KOPT-K1 (cell line): Measurements from ENCODE around the gene GGA2.
"Not testable (repeated sequence)": the region's sequence is repeated elsewhere in the genome, so short reads cannot be mapped to it uniquely, and the experiment has no call there.

Experiments used
- H3K27ac ChIP-seq: fragments of 200-600 bp; sonication (generic); 2 replicates; pipeline ENCODE4 v1.5.1; 2016; ENCODE audit warnings: antibody characterized with exemption, mild to moderate bottlenecking, low read depth, low read length; ENCODE audit not compliant: poor library complexity, severe bottlenecking
- H3K36me3 ChIP-seq: fragments of 200-600 bp; sonication (generic); 2 replicates; pipeline ENCODE4 v1.5.1; 2017; ENCODE audit warnings: antibody characterized with exemption, mild to moderate bottlenecking, low read length, moderate library complexity; ENCODE audit not compliant: insufficient read depth
- H3K9me3 ChIP-seq: fragments of 200-600 bp; sonication (generic); 2 replicates; pipeline ENCODE4 v1.5.1; 2017; ENCODE audit warnings: antibody characterized with exemption, low read length, mild to moderate bottlenecking; ENCODE audit not compliant: insufficient read depth, poor library complexity, severe bottlenecking

The GGA2 gene

GRCh38 chr16:23480257-23480656 lies 30.0 kb downstream of the GGA2 start:
- H3K27ac ChIP-seq, result no peak overlapping the region
- peaks cover 46% of the 10 kb centered on the region; the same call in 1 of the 2 replicates for H3K36me3 ChIP-seq
- no peaks in the 10 kb centered on the region for H3K9me3 ChIP-seq

- no peak overlapping the region for H3K27ac ChIP-seq
- peaks cover 37% of the 10 kb centered on the region; the same call in 1 of the 2 replicates for H3K36me3 ChIP-seq
- H3K9me3 ChIP-seq, result no peaks in the 10 kb centered on the region
Observed at GRCh38 chr16:23479138-23479537, 31.2 kb downstream of the GGA2 start.

- Histone ChIP-seq H3K27ac (no peak overlapping the region), H3K36me3 (peaks cover 37% of the 10 kb centered on the region; the same call in 1 of the 2 replicates), H3K9me3 (no peaks in the 10 kb centered on the region)
Observed at GRCh38 chr16:23478566-23478965, 31.7 kb downstream of the GGA2 start.

- Histone ChIP-seq H3K9me3 (no peaks in the 10 kb centered on the region), H3K27ac (no peak overlapping the region), H3K36me3 (peaks cover 28% of the 10 kb centered on the region; the same call in 1 of the 2 replicates)
Observed at GRCh38 chr16:23476289-23476688, 34.0 kb downstream of the GGA2 start.

- H3K36me3 ChIP-seq, result peaks cover 19% of the 10 kb centered on the region
- no peak overlapping the region for H3K27ac ChIP-seq
- no peaks in the 10 kb centered on the region for H3K9me3 ChIP-seq
Observed at GRCh38 chr16:23469814-23470213, 40.5 kb downstream of the GGA2 start.

GRCh38 chr16:23466162-23466885 lies 44.0 kb downstream of the GGA2 start:
- peaks cover 19% of the 10 kb centered on the region for H3K36me3 ChIP-seq
- no peaks in the 10 kb centered on the region for H3K9me3 ChIP-seq
- H3K27ac ChIP-seq, result no peak overlapping the region

- Histone ChIP-seq H3K27ac (no peak overlapping the region), H3K9me3 (no peaks in the 10 kb centered on the region), H3K36me3 (peaks cover 19% of the 10 kb centered on the region)
Observed at GRCh38 chr16:23465179-23465578, 45.1 kb downstream of the GGA2 start.

- no peak overlapping the region for H3K27ac ChIP-seq
- no peaks in the 10 kb centered on the region for H3K9me3 ChIP-seq
- peaks cover 15% of the 10 kb centered on the region for H3K36me3 ChIP-seq
Observed at GRCh38 chr16:23464196-23464595, 46.1 kb downstream of the GGA2 start.

- not testable (repeated sequence) for H3K36me3 ChIP-seq, H3K27ac ChIP-seq, H3K9me3 ChIP-seq
Observed at GRCh38 chr16:23462994-23463393, 47.3 kb downstream of the GGA2 start.

GRCh38 chr16:23453338-23454052 lies 56.8 kb downstream of the GGA2 start:
- Histone ChIP-seq H3K27ac (peak overlapping the region; percentile 70), H3K9me3 (no peaks in the 10 kb centered on the region), H3K36me3 (no peaks in the 10 kb centered on the region)

GRCh38 chr16:23452572-23453337 lies 57.5 kb downstream of the GGA2 start, which contains the start of gene COG7:
COG7 (minus strand) TSS chr16:23453189; CDS start chr16:23452994, 195 bp downstream.
- Histone ChIP-seq H3K9me3 (no peaks in the 10 kb centered on the region), H3K27ac (peak within 1 kb of the TSS; percentile 70), H3K36me3 (no peaks in the 10 kb centered on the region)

- Histone ChIP-seq H3K27ac (peak overlapping the region; percentile 70), H3K36me3 (no peaks in the 10 kb centered on the region), H3K9me3 (no peaks in the 10 kb centered on the region)
Observed at GRCh38 chr16:23452221-23452571, 58.1 kb downstream of the GGA2 start.

GRCh38 chr16:23448392-23448791 lies 61.9 kb downstream of the GGA2 start:
- no peak overlapping the region for H3K27ac ChIP-seq
- H3K9me3 ChIP-seq, result no peaks in the 10 kb centered on the region
- peaks cover 19% of the 10 kb centered on the region for H3K36me3 ChIP-seq

- not testable (repeated sequence) for H3K27ac ChIP-seq, H3K9me3 ChIP-seq
- peaks cover 55% of the 10 kb centered on the region for H3K36me3 ChIP-seq
Observed at GRCh38 chr16:23437542-23437941, 72.8 kb downstream of the GGA2 start.

- no peak overlapping the region for H3K27ac ChIP-seq
- H3K36me3 ChIP-seq, result peaks cover 53% of the 10 kb centered on the region
- no peaks in the 10 kb centered on the region for H3K9me3 ChIP-seq
Observed at GRCh38 chr16:23436951-23437350, 73.3 kb downstream of the GGA2 start.
